Measurements from ENCODE around the gene LILRB4.

DNA sequence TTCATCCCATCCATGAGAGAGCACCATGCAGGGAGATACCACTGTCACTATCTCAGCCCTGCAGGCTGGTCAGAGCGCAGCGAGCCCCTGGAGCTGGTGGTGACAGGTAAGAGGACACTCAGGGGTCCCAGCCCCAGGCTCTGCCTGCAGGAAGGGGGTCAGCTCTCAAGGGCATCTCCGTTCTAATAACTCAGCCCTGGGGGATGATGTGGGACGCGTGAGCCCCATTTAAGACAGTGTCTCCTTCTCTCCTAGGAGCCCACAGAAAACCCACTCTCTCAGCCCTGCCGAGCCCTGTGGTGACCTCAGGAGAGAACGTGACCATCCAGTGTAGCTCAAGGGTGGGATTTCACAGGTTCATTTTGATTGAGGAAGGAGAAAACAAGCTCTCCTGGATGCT, 46.0 kb downstream of the LILRB4 start:
- TF ChIP-seq GATA3 (IDR thresholded peaks at IDR 0.05; ENCODE audit: low read depth, low read length): no peak
- no peak for TF ChIP-seq GATA2 (IDR thresholded peaks at IDR 0.05; ENCODE audit: low read depth, low read length)
